Mammary epithelial cell (primary cell): ENCODE measurements around the gene PPP2R3A.

Experiments used
- EZH2 ChIP-seq: IDR thresholded peaks from 2 replicates; pipeline ENCODE4 v1.6.1; 2012; ENCODE audit warnings: low read length, inconsistent platforms, borderline replicate concordance
- TF ChIP-seq, protein P1 (sequence below), 2 donors: IDR thresholded peaks in 1 of 2; conservative IDR thresholded peaks in 1 of 2; 2 replicates each; pipeline ENCODE4 v1.5.1; 2011 to 2012; ENCODE audit warnings: inconsistent platforms in 2 of 2, low read length in 2 of 2, mild to moderate bottlenecking in 2 of 2, control low read depth in 1 of 2, low read depth in 1 of 2; ENCODE audit not compliant: insufficient read depth in 1 of 2; ENCODE audit errors: extremely low read depth in 1 of 2

DNA sequence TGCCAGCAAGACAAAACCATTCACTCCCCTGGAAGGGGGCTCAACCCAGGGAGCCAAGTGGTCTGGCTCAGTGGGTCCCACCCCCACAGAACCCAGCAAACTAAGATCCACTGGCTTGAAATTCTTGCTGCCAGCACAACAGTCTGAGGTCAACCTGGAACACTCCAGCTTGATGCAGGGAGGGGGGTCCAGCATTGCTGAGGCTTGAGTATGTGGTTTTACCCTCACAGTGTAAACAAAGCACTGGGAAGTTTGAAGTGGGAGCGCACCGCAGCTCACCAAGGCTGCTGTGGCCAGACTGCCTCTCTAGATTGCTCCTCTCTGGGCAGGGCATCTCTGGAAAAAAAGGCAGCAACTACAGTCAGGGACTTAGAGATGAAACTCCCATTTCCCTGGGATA, 148.9 kb downstream of the PPP2R3A start:
- TF ChIP-seq, protein P1, sequence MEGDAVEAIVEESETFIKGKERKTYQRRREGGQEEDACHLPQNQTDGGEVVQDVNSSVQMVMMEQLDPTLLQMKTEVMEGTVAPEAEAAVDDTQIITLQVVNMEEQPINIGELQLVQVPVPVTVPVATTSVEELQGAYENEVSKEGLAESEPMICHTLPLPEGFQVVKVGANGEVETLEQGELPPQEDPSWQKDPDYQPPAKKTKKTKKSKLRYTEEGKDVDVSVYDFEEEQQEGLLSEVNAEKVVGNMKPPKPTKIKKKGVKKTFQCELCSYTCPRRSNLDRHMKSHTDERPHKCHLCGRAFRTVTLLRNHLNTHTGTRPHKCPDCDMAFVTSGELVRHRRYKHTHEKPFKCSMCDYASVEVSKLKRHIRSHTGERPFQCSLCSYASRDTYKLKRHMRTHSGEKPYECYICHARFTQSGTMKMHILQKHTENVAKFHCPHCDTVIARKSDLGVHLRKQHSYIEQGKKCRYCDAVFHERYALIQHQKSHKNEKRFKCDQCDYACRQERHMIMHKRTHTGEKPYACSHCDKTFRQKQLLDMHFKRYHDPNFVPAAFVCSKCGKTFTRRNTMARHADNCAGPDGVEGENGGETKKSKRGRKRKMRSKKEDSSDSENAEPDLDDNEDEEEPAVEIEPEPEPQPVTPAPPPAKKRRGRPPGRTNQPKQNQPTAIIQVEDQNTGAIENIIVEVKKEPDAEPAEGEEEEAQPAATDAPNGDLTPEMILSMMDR (conservative IDR thresholded peaks at IDR 0.05 in 1 of 2, IDR thresholded peaks at IDR 0.05 in 1 of 2; ENCODE audit: extremely low read depth in 1 of 2, insufficient read depth in 1 of 2, low read depth in 1 of 2, low read length in 2 of 2), result no peak
- no peak for TF ChIP-seq EZH2
